Measurements from ENCODE around the gene SYTL4.
"Not testable (repeated sequence)": the region's sequence is repeated elsewhere in the genome, so short reads cannot be mapped to it uniquely, and the experiment has no call there.

The SYTL4 gene

GRCh38 chrX:100731441-100732281 lies at the start of gene SYTL4:
TSS of gene SYTL4 (minus strand) at chrX:100732121. CDS start at chrX:100702037, 30,084 bp downstream.
- DNase-seq (ENCODE audit: low spot score) = no peak

GRCh38 chrX:100769439-100769838 lies 37.5 kb upstream of the SYTL4 start:
- not testable (repeated sequence) for DNase-seq (ENCODE audit: low spot score)

- peak; percentile 62 for DNase-seq (ENCODE audit: low spot score)
These were observed 36.9 kb upstream of the SYTL4 start for GRCh38 chrX:100768679-100769338.

- no peak for DNase-seq (ENCODE audit: low spot score)
These were observed 19.0 kb upstream of the SYTL4 start for GRCh38 chrX:100750883-100751282.

GRCh38 chrX:100748108-100748507 lies 16.2 kb upstream of the SYTL4 start:
- DNase-seq (ENCODE audit: low spot score) = peak; percentile 15

- DNase-seq (ENCODE audit: low spot score) = no peak
These were observed 15.8 kb upstream of the SYTL4 start for GRCh38 chrX:100747703-100748102.

- no peak for DNase-seq (ENCODE audit: low spot score)
These were observed 15.2 kb upstream of the SYTL4 start for GRCh38 chrX:100747090-100747489.

GRCh38 chrX:100745806-100746537 lies 14.1 kb upstream of the SYTL4 start:
- no peak for DNase-seq (ENCODE audit: low spot score)

GRCh38 chrX:100745205-100745604 lies 13.3 kb upstream of the SYTL4 start:
- DNase-seq (ENCODE audit: low spot score) = no peak

- DNase-seq (ENCODE audit: low spot score) = no peak
These were observed 11.2 kb upstream of the SYTL4 start for GRCh38 chrX:100743009-100743607.

GRCh38 chrX:100724006-100724405 lies 7.9 kb downstream of the SYTL4 start:
- not testable (repeated sequence) for DNase-seq (ENCODE audit: low spot score)

- no peak for DNase-seq (ENCODE audit: low spot score)
These were observed 10.6 kb downstream of the SYTL4 start for GRCh38 chrX:100721328-100721727.

GRCh38 chrX:100720301-100720700 lies 11.6 kb downstream of the SYTL4 start:
- no peak for DNase-seq (ENCODE audit: low spot score)

- DNase-seq (ENCODE audit: low spot score) = no peak
These were observed 12.8 kb downstream of the SYTL4 start for GRCh38 chrX:100719139-100719538.

- DNase-seq (ENCODE audit: low spot score) = no peak
These were observed 14.6 kb downstream of the SYTL4 start for GRCh38 chrX:100717363-100717762.

GRCh38 chrX:100710816-100711215 lies 21.1 kb downstream of the SYTL4 start:
- no peak for DNase-seq (ENCODE audit: low spot score)

GRCh38 chrX:100704581-100705203 lies 27.2 kb downstream of the SYTL4 start:
- DNase-seq (ENCODE audit: low spot score) = no peak

GRCh38 chrX:100700809-100701208 lies 31.1 kb downstream of the SYTL4 start:
- no peak for DNase-seq (ENCODE audit: low spot score)

GRCh38 chrX:100698551-100698950 lies 33.4 kb downstream of the SYTL4 start:
- DNase-seq (ENCODE audit: low spot score) = no peak

GRCh38 chrX:100696699-100697351 lies 35.1 kb downstream of the SYTL4 start:
- DNase-seq (ENCODE audit: low spot score) = no peak

GRCh38 chrX:100695991-100696390 lies 35.9 kb downstream of the SYTL4 start:
- DNase-seq (ENCODE audit: low spot score) = no peak

Data from LoVo (cell line).